GM23248 (cell line): ENCODE data around the gene CHKB.

Experiments
- EZH2 ChIP-seq: fragments of 200-600 bp; sonication (generic); IDR thresholded peaks from 2 replicates; pipeline ENCODE4 v1.6.1; 2018; ENCODE audit warnings: antibody characterized with exemption, mild to moderate bottlenecking; ENCODE audit not compliant: insufficient read depth, poor library complexity, severe bottlenecking
- EZH2phosphoT487 ChIP-seq: fragments of 200-600 bp; sonication (generic); IDR thresholded peaks from 2 replicates; pipeline ENCODE4 v1.6.1; 2018; ENCODE audit warnings: antibody characterized with exemption, moderate library complexity, mild to moderate bottlenecking, low read depth; ENCODE audit not compliant: insufficient read depth

GRCh38 chr22:50546326-50547262 is 36.1 kb downstream of the CHKB start:
- no peak for TF ChIP-seq EZH2
- no peak for TF ChIP-seq EZH2phosphoT487
